ENCODE measurements around the gene EXOC3. TPM values are rescaled to one million over a fixed set of nuclear protein-coding genes. Genes with fewer than 3 reads are reported as not detected.

The EXOC3 gene
- total RNA-seq, 1 donor from 2014 or later: 59.5 TPM

DNA sequence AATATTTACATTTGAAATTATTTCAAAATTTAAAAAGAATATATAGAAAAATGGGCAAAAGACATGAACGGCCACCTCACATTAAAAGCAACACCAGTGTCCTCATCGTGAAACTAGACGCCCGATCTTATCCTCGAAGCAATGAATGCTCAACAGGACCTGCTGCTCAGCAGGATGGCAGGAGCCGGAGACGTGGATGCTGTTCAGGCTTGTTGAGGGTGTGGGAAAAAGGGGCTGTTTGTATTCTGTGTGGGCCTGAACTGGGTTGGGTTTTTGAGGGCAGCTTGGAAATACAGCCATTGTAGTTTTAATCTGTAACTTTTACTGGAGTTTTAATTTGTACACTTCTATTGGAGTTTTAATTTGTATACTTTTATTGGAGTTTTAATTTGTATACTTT is 20.3 kb downstream of the EXOC3 start:
- DNase-seq (peak; percentile 5), ATAC-seq (no peak)
- peaks cover 82% of the 10 kb centered on the region for H3K36me3 ChIP-seq
- no peak overlapping the region for H3K4me3 ChIP-seq
- H3K4me1 ChIP-seq: no peaks in the 10 kb centered on the region
- intact Hi-C loops (cut with DNase I): no loop called here
- no peaks in the 10 kb centered on the region for H3K9me3 ChIP-seq
- no peak overlapping the region for H3K27ac ChIP-seq
- no peaks in the 10 kb centered on the region for H3K27me3 ChIP-seq
- TF ChIP-seq, protein P1, sequence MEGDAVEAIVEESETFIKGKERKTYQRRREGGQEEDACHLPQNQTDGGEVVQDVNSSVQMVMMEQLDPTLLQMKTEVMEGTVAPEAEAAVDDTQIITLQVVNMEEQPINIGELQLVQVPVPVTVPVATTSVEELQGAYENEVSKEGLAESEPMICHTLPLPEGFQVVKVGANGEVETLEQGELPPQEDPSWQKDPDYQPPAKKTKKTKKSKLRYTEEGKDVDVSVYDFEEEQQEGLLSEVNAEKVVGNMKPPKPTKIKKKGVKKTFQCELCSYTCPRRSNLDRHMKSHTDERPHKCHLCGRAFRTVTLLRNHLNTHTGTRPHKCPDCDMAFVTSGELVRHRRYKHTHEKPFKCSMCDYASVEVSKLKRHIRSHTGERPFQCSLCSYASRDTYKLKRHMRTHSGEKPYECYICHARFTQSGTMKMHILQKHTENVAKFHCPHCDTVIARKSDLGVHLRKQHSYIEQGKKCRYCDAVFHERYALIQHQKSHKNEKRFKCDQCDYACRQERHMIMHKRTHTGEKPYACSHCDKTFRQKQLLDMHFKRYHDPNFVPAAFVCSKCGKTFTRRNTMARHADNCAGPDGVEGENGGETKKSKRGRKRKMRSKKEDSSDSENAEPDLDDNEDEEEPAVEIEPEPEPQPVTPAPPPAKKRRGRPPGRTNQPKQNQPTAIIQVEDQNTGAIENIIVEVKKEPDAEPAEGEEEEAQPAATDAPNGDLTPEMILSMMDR (IDR thresholded peaks at IDR 0.05): no peak

DNA sequence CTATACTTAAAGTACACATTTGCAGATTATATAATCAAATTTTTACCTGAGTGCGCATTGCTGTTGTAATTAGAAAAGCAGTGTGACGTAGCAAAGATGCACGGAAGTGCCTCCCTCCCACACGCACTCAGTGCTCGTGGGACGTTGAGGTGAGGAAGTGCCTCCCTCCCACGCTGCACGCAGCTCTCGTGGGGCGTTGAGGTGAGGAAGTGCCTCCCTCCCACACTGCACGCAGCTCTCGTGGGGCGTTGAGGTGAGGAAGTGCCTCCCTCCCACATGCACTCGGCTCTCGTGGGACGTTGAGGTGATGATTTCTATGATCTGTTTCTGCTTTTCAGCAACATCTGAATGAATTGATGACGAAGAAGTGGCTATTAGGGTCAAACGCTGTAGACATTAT is 21.0 kb downstream of the EXOC3 start:
- Histone ChIP-seq H3K36me3 (peaks cover 77% of the 10 kb centered on the region), H3K9me3 (no peaks in the 10 kb centered on the region), H3K4me3 (no peak overlapping the region), H3K27me3 (no peaks in the 10 kb centered on the region), H3K4me1 (no peaks in the 10 kb centered on the region), H3K27ac (no peak overlapping the region)
- peak; percentile 79 for DNase-seq
- TF ChIP-seq, protein P1 (IDR thresholded peaks at IDR 0.05): no peak
- ATAC-seq: peak; percentile 65
- intact Hi-C loops (cut with DNase I): no loop called here

DNA sequence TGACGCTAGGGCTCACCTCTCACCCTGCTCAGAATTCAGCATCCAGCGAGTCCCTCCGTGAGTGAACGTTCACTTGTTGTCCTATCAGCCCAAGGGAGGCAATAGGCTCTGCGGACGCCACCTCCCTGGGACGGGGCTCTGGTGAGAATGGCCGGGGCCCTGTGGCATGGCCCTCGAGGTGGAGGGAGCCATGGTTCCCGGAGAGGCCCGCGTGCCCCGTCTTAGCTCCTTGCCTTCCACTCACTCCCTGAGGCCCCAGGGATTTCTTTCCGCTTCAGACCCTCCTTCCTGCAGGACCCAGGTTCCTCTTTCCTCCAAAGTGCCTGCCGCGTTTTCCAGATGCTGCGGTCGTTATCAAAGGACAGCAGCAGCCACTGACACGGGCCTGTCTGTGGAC is 21.5 kb downstream of the EXOC3 start:
- ATAC-seq (no peak), DNase-seq (peak; percentile 54)
- intact Hi-C loops (cut with DNase I): no loop called here
- Histone ChIP-seq H3K4me1 (no peaks in the 10 kb centered on the region), H3K9me3 (no peaks in the 10 kb centered on the region), H3K36me3 (peaks cover 72% of the 10 kb centered on the region), H3K27me3 (no peaks in the 10 kb centered on the region), H3K27ac (no peak overlapping the region), H3K4me3 (no peak overlapping the region)
- TF ChIP-seq, protein P1 (IDR thresholded peaks at IDR 0.05): no peak

DNA sequence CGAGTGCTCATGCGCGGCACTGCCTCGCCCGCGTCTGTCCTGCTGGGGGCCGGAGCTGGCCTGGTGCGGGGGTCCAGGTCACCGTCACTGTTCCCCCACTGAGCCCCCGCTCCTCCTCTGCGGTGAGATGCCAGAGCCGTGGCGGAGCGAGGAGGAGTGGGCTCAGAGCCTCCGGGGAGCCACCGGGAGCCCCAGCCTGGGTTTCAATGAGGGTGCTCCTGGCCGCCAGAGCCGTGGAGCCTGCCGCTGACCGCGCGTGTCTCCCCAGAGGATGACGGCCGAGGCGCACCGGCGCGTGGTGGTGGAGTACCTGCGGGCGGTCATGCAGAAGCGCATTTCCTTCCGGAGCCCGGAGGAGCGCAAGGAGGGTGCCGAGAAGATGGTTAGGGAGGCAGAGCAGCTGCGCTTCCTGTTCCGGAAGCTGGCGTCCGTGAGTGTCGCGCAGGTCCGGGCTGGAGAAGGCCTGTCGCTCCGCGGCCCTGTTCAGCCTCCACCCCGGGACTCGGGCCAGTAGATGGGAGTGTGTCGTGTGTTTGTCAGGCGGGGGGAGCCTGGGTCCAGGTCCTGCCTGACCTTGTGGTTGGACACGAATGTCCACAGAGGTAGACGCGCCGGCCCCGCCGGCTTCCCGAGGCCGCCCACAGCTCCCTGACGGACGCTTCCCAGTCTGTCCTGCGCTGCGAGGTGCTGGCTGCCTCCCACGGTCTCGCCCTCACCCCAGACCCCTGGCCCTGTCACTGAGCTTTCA is 22.0 kb downstream of the EXOC3 start:
- Histone ChIP-seq H3K9me3 (no peaks in the 10 kb centered on the region), H3K4me3 (no peak overlapping the region), H3K27me3 (no peaks in the 10 kb centered on the region), H3K27ac (no peak overlapping the region), H3K36me3 (peaks cover 66% of the 10 kb centered on the region), H3K4me1 (no peaks in the 10 kb centered on the region)
- ATAC-seq (peak; percentile 8), DNase-seq (peak; percentile 65)
- intact Hi-C loops (cut with DNase I): no loop called here
- TF ChIP-seq, protein P1 (IDR thresholded peaks at IDR 0.05): no peak

DNA sequence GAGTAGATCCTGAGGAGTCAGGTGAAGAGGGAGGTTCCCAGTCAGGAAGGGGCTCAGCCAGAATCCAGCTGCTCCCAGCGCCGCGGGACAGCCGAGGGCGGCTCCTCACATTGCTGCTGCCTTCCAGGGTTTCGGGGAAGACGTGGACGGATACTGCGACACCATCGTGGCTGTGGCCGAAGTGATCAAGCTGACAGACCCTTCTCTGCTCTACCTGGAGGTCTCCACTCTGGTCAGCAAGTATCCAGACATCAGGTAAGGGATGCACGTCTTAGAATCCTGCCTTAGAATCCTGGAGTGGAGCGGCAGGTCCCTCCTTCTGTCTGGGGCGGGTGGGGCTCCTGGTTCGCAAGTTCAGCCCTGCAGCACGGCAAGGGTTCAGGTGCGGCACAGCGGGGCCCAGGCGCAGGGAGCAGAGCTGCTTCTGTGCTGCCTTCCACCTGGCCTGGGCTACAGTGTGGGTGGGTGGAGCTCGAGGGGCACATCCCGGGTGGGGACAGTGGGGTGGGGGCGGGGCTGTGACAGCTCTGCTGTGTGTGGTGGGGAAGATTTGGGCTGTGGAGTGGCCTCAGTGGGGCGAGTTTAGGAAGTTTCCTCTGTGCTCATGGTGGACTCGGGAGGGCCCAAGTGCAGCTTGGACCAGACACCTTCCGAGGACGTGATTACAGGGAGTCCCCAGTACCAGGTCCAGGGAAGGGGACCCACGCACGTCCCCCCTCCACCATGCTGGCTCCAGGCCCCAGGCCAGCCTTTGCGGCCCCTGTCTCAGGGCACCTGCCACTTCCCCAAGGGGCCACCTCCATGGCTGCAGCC is 22.8 kb downstream of the EXOC3 start:
- H3K4me1 ChIP-seq: no peaks in the 10 kb centered on the region
- H3K27ac ChIP-seq: no peak overlapping the region
- H3K4me3 ChIP-seq: no peak overlapping the region
- H3K27me3 ChIP-seq: no peaks in the 10 kb centered on the region
- no peaks in the 10 kb centered on the region for H3K9me3 ChIP-seq
- DNase-seq: peak; percentile 51
- peak; percentile 4 for ATAC-seq
- TF ChIP-seq, protein P1 (IDR thresholded peaks at IDR 0.05): no peak
- intact Hi-C loops (cut with DNase I): no loop called here
- H3K36me3 ChIP-seq: peaks cover 60% of the 10 kb centered on the region

Measured in upper lobe of right lung (tissue), 1 donor.